HepG2 (cell line): Measurements from ENCODE around the gene UBAC2. TPM values are rescaled to one million over a fixed set of nuclear protein-coding genes. Genes with fewer than 3 reads are reported as not detected.

Experiments
- ATAC-seq: fragments of 200-7000 bp; cut with Tn5 transposase; 3 replicates; pipeline ENCODE4 v1.9.1; 2020; ENCODE audit warnings: mild to moderate bottlenecking, moderate library complexity
- BruUV-seq: library from RNA; stranded (reverse); fragments of 400-500 nt; replicated peaks from 2 replicates; lab custom pipeline; 2021; lab: Mats Ljungman, UMichigan
- CTCF ChIA-PET: fragments of 300-600 bp; formaldehyde crosslinking; extraction: SDS; loops from one replicate; lab custom pipeline; 2021; ENCODE audit warnings: low total read pairs, inconsistent platforms, low intra/inter-chr PET ratio; lab: Yijun Ruan, JAX
- POLR2A ChIA-PET: fragments of 350-600 bp; sonication (Branson Sonifier 250); formaldehyde crosslinking; loops from one replicate; lab custom pipeline; 2020; ENCODE audit warnings: antibody characterized with exemption, inconsistent platforms; lab: Yijun Ruan, JAX
- DNase-seq: peaks from one replicate; pipeline ENCODE4 v3.0.0-alpha.2; 2015; ENCODE audit warnings: low spot score
- FAIRE-seq: peaks from 3 replicates; lab custom pipeline; 2011; peaks lifted over from hg19 to GRCh38; lab: Jason Lieb, UNC
- H2AFZ ChIP-seq: one replicate; pipeline ENCODE4 v1.6.1; 2011; ENCODE audit warnings: low read length, inconsistent platforms
- H3K27ac ChIP-seq: fragments of 300-600 bp; 3 replicates; pipeline ENCODE4 v1.8.0; 2011; ENCODE audit warnings: mixed run types, mild to moderate bottlenecking, mixed read lengths, low read length, inconsistent platforms; ENCODE audit not compliant: insufficient read depth; ENCODE audit errors: extremely low read length
- H3K27me3 ChIP-seq, 2 experiments: fragments of 200-600 bp in 1 of 2; 2 replicates in 1 of 2; 3 replicates in 1 of 2; pipeline versions ENCODE4 v1.6.0 to v1.8.0; 2011; ENCODE audit warnings: low read length in 2 of 2, mild to moderate bottlenecking in 2 of 2, moderate library complexity in 2 of 2, inconsistent platforms in 1 of 2; ENCODE audit not compliant: insufficient read depth in 2 of 2, control insufficient read depth in 1 of 2
- H3K36me3 ChIP-seq, 2 experiments: fragments of 200-600 bp in 1 of 2; replicated peaks in 1 of 2; 2 replicates in 1 of 2; 3 replicates in 1 of 2; pipeline versions ENCODE4 v1.5.1 to v1.8.0; 2011; ENCODE audit warnings: low read length in 2 of 2, inconsistent platforms in 1 of 2; ENCODE audit not compliant: insufficient read depth in 2 of 2, control insufficient read depth in 1 of 2
- H3K4me1 ChIP-seq: 2 replicates; pipeline ENCODE4 v1.5.1; 2012; ENCODE audit warnings: low read length, inconsistent platforms; ENCODE audit not compliant: insufficient read depth
- H3K4me2 ChIP-seq: 2 replicates; pipeline ENCODE4 v1.6.0; 2011; ENCODE audit warnings: low read depth, low read length, inconsistent platforms
- H3K4me3 ChIP-seq, 3 experiments: fragments of 200-600 bp in 1 of 3; sonication (generic), shearing (Covaris generic) in 1 of 3; replicated peaks in 1 of 3; 2 replicates each; pipeline ENCODE4 v1.5.1; 2011 to 2016; ENCODE audit warnings: low read length in 3 of 3, inconsistent platforms in 2 of 3, low read depth in 2 of 3, mild to moderate bottlenecking in 2 of 3, control low read depth in 1 of 3, mixed read lengths in 1 of 3; ENCODE audit not compliant: insufficient read depth in 1 of 3
- H3K79me2 ChIP-seq: one replicate; pipeline ENCODE4 v1.6.1; 2011; ENCODE audit warnings: low read length, inconsistent platforms; ENCODE audit not compliant: insufficient read depth
- H3K9ac ChIP-seq: 2 replicates; pipeline ENCODE4 v1.6.0; 2011; ENCODE audit warnings: mild to moderate bottlenecking, low read depth, low read length, inconsistent platforms; ENCODE audit not compliant: insufficient read depth
- H3K9me3 ChIP-seq: 2 replicates; pipeline ENCODE4 v1.5.1; 2012; ENCODE audit warnings: mild to moderate bottlenecking, low read length
- H4K20me1 ChIP-seq: 2 replicates; pipeline ENCODE4 v1.6.0; 2011; ENCODE audit warnings: inconsistent platforms, mild to moderate bottlenecking, low read length, moderate library complexity; ENCODE audit not compliant: insufficient read depth
- PRDM15 ChIP-seq: sonication (generic); formaldehyde crosslinking; IDR thresholded peaks from 2 replicates; pipeline ENCODE4 v1.4.0; 2020; ENCODE audit warnings: missing genetic modification reagents
- TCF7L2 ChIP-seq: IDR thresholded peaks from 2 replicates; pipeline ENCODE4 v1.6.1; 2011; ENCODE audit warnings: mild to moderate bottlenecking, low read depth, low read length, moderate library complexity
- YEATS4 ChIP-seq: sonication (generic); formaldehyde crosslinking; IDR thresholded peaks from 2 replicates; pipeline ENCODE4 v1.4.0; 2020; ENCODE audit warnings: missing genetic modification reagents, borderline replicate concordance
- ZNF281 ChIP-seq: sonication (generic); formaldehyde crosslinking; IDR thresholded peaks from 2 replicates; pipeline ENCODE4 v1.4.0; 2020; ENCODE audit warnings: missing genetic modification reagents, borderline replicate concordance
- ZNF629 ChIP-seq: sonication (generic); formaldehyde crosslinking; conservative IDR thresholded peaks from 2 replicates; pipeline ENCODE4 v1.5.0; 2020; ENCODE audit warnings: missing genetic modification reagents
- ZNF768 ChIP-seq: sonication (generic); formaldehyde crosslinking; IDR thresholded peaks from 2 replicates; pipeline ENCODE4 v1.4.0; 2020; ENCODE audit warnings: missing genetic modification reagents
- WGBS: methylation state at CpG from one replicate; pipeline ENCODE4 v1.1.6; 2017; ENCODE audit warnings: low lambda C conversion rate; 5-methylcytosine and 5-hydroxymethylcytosine counted together
- in situ Hi-C: cut with HindIII; loops from 2 replicates; pipeline ENCODE4 v1.10.0; 2017; ENCODE audit warnings: low pct_unique_long_range_greater_than_20kb; ENCODE audit not compliant: extremely low pct_ligation_motif_present
- intact Hi-C: fragments of 100-400 bp; cut with micrococcal nuclease; formaldehyde crosslinking; loops from one replicate; pipeline ENCODE4 v1.10.0; 2022; ENCODE audit not compliant: unreplicated experiment
- polyA plus RNA-seq, 8 experiments: library from polyadenylated mRNA; depleted of rRNA in 3 of 8; stranded (reverse) in 7 of 8; unstranded in 1 of 8; fragments of >200 nt; fragmentation: Illumina TruSeq in 4 of 8; extraction: Trizol in 4 of 8; gene quantifications; 2 replicates each; pipeline versions ENCODE4 v1.2.1 to v1.2.3, GENCODE V29; 2011 to 2016; ENCODE audit warnings: low read depth in 4 of 8, missing spikeins in 1 of 8, mixed read lengths in 1 of 8; ENCODE audit not compliant: insufficient read depth in 1 of 8
- total RNA-seq, 5 experiments: library from RNA; depleted of rRNA; stranded (reverse); fragments of >200 nt; fragmentation: Illumina TruSeq; extraction: Trizol; gene quantifications; 2 replicates each; pipeline ENCODE4 v1.2.3, GENCODE V29; 2016; ENCODE audit warnings: low read depth in 1 of 5

UBAC2 gene
- total and polyA plus RNA-seq, 2 of the 13 experiments (the other 11 are each of a cell fraction or from before 2014, with no cell fraction given): 61.3 to 80.8 TPM

- BruUV-seq: no TSS peak
- WGBS: 38% methylated on average over 2 of the region's 2 CpGs
- CTCF ChIA-PET: no interaction called here
Observed at GRCh38 chr13:99174533-99175100, 26.0 kb upstream of the UBAC2 start.

More at GRCh38 chr13:99174533-99175100, 26.0 kb upstream of the UBAC2 start:
- H3K4me1 ChIP-seq: peaks cover 7% of the 10 kb centered on the region; the same call in 1 of the 2 replicates
- in situ Hi-C loops (loop anchor here (5.0 kb wide), 2 partner anchors 88 to 263 kb away; no protein-coding TSS in a partner anchor), intact Hi-C loops (no loop called here)
- H3K9me3 ChIP-seq: no peaks in the 10 kb centered on the region
- H3K27me3 ChIP-seq: peaks cover 0 to 10% of the 10 kb centered on the region in 2 experiments; a peak in 1 of 5 replicates
- no peak overlapping the region for H3K27ac ChIP-seq
- H3K9ac ChIP-seq: no peak overlapping the region
- H3K4me2 ChIP-seq: no peak overlapping the region
- POLR2A ChIA-PET: no interaction called here
- no peaks in the 10 kb centered on the region for H4K20me1 ChIP-seq
- no peak overlapping the region for H3K4me3 ChIP-seq
- no peak for ATAC-seq
- no peak overlapping the region for H2AFZ ChIP-seq
- no peaks in the 10 kb centered on the region for H3K36me3 ChIP-seq
- TF ChIP-seq PRDM15 (CRISPR knock-in tag): no peak
- TF ChIP-seq ZNF768: no peak
- TF ChIP-seq YEATS4: no peak
- TF ChIP-seq ZNF281 (CRISPR knock-in tag): no peak
- TF ChIP-seq ZNF629 (CRISPR knock-in tag): no peak
- no peak for TF ChIP-seq TCF7L2
- TF ChIP-seq, all 625 proteins: peak for 0
- no peak for DNase-seq
- no peaks in the 10 kb centered on the region for H3K79me2 ChIP-seq
- FAIRE-seq: no peak
